ENCODE measurements around the gene SDR42E1. TPM values are rescaled to one million over a fixed set of nuclear protein-coding genes. Genes with fewer than 3 reads are reported as not detected.

SDR42E1 gene
- total and polyA plus RNA-seq, 3 donors from 2014 or later = 6.5 to 10.1 (median 6.9) TPM

- DNase-seq = no peak
- Histone ChIP-seq H3K27ac (no peak overlapping the region), H3K36me3 (ENCODE audit: low read depth, missing control alignments) (no peaks in the 10 kb centered on the region), H3K4me3 (no peak overlapping the region), H3K4me1 (no peaks in the 10 kb centered on the region), H3K9me3 (no peaks in the 10 kb centered on the region), H3K27me3 (no peaks in the 10 kb centered on the region)
- 53 to 57% methylated on average over 7 of the region's 7 CpGs for WGBS, 2 donors
- no peak for TF ChIP-seq POLR2A (IDR thresholded peaks at IDR 0.05)
- TF ChIP-seq, protein P1, sequence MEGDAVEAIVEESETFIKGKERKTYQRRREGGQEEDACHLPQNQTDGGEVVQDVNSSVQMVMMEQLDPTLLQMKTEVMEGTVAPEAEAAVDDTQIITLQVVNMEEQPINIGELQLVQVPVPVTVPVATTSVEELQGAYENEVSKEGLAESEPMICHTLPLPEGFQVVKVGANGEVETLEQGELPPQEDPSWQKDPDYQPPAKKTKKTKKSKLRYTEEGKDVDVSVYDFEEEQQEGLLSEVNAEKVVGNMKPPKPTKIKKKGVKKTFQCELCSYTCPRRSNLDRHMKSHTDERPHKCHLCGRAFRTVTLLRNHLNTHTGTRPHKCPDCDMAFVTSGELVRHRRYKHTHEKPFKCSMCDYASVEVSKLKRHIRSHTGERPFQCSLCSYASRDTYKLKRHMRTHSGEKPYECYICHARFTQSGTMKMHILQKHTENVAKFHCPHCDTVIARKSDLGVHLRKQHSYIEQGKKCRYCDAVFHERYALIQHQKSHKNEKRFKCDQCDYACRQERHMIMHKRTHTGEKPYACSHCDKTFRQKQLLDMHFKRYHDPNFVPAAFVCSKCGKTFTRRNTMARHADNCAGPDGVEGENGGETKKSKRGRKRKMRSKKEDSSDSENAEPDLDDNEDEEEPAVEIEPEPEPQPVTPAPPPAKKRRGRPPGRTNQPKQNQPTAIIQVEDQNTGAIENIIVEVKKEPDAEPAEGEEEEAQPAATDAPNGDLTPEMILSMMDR (IDR thresholded peaks at IDR 0.05) = no peak
- intact Hi-C loops (cut with DNase I; ENCODE audit: low total_unique reads) = no loop called here
These were observed 69.2 kb downstream of the SDR42E1 start for GRCh38 chr16:81942007-81942601.

DNA sequence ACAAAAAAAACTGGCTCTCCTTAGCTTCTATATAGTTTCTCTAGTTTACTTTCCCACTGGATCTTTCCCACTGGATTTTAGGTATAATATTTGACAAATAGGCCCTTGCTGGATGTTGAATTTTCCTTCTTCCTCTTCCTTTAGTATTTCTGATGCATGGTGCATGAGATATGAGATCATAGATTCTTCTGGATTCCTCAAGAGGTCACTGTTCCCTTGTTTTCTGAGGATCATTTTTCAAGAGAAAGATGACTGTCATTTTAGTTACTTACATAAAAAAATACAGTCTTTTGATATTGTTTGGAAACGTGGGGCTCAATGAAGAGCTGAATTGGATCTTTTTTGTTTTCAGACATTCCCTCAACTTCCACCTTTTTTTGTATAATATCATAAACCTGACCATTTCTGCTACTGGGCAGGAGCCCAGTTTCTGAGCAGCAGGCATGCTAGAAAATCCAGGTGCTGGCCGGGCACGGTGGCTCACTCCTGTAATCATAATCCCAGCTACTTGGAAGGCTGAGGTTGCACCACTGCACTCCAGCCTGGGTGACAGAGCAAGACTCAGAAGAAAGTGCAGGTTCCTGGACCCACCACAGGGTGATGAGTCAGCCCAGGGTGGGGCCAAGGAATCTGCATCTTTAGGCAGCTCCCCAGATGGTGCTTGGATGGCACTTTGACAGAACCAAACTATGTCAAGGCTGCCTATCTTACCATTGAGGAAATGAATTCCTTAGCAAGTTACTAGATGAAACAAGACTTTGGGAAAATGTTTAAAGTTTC is 70.3 kb downstream of the SDR42E1 start:
- WGBS, 2 donors = 47 to 65% methylated on average over 3 of the region's 3 CpGs

GRCh38 chr16:81939164-81940056 is 71.9 kb downstream of the SDR42E1 start:
- 55 to 64% methylated on average over 7 of the region's 7 CpGs for WGBS, 2 donors
- intact Hi-C loops (cut with DNase I; ENCODE audit: low total_unique reads) = no loop called here
- no peaks in the 10 kb centered on the region for H3K9me3 ChIP-seq
- no peak overlapping the region for H3K27ac ChIP-seq
- H3K4me1 ChIP-seq = no peaks in the 10 kb centered on the region
- no peaks in the 10 kb centered on the region for H3K36me3 ChIP-seq (ENCODE audit: low read depth, missing control alignments)
- TF ChIP-seq, protein P1 (IDR thresholded peaks at IDR 0.05) = no peak
- TF ChIP-seq POLR2A (IDR thresholded peaks at IDR 0.05) = no peak
- H3K27me3 ChIP-seq = no peaks in the 10 kb centered on the region
- DNase-seq = no peak
- no peak overlapping the region for H3K4me3 ChIP-seq

More for the DNA sequence above, 70.3 kb downstream of the SDR42E1 start:
- Histone ChIP-seq H3K4me1 (no peaks in the 10 kb centered on the region), H3K4me3 (no peak overlapping the region), H3K9me3 (no peaks in the 10 kb centered on the region), H3K27ac (no peak overlapping the region), H3K27me3 (no peaks in the 10 kb centered on the region), H3K36me3 (ENCODE audit: low read depth, missing control alignments) (no peaks in the 10 kb centered on the region)
- intact Hi-C loops (cut with DNase I; ENCODE audit: low total_unique reads) = no loop called here
- DNase-seq = no peak
- TF ChIP-seq, protein P1 (IDR thresholded peaks at IDR 0.05) = peak in 1 of 3 experiments; percentile 27
- TF ChIP-seq POLR2A (IDR thresholded peaks at IDR 0.05) = no peak

Other genes with a start within 250 kb of the SDR42E1 start
- 10 to 100 TPM in 1 of 2 donors, 1 to 10 TPM in 1; 8.0 to 11.3 TPM for gene PLCG2, start 232.2 kb downstream of the SDR42E1 start, total RNA-seq
- 6.8 TPM for gene PLCG2, start 232.2 kb downstream of the SDR42E1 start, polyA plus RNA-seq (ENCODE audit: insufficient read depth, low read depth, low replicate concordance)
- under 1 TPM in 1 of 2 donors, not detected in 1; 0.71 TPM for gene HSD17B2, start 23.8 kb upstream of the SDR42E1 start, total RNA-seq
- gene HSD17B2, start 23.8 kb upstream of the SDR42E1 start, polyA plus RNA-seq (ENCODE audit: insufficient read depth, low read depth, low replicate concordance) = not detected
- gene MPHOSPH6, start 158.8 kb upstream of the SDR42E1 start, total RNA-seq = 10 to 100 TPM; 22.0 to 52.3 TPM
- gene MPHOSPH6, start 158.8 kb upstream of the SDR42E1 start, polyA plus RNA-seq (ENCODE audit: insufficient read depth, low read depth, low replicate concordance) = 22.7 TPM

Measured in testis (tissue), 3 donors.